ENCODE measurements around the gene MYCN.

MYCN gene

GRCh38 chr2:15896859-15897258, 43.5 kb upstream of the MYCN start:
- Histone ChIP-seq H3K23ac (ENCODE audit: low read length in 2 of 2) (no peak overlapping the region), H4K91ac (ENCODE audit: low read length) (no peak overlapping the region), H2BK5ac (ENCODE audit: low read depth, low read length, poor library complexity, severe bottlenecking) (no peak overlapping the region), H3K36me3 (ENCODE audit: control insufficient read depth in 1 of 2, insufficient read depth in 2 of 2, low read depth in 1 of 2, low read length in 2 of 2) (no peaks in the 10 kb centered on the region), H3K27ac (ENCODE audit: low read length, poor library complexity, severe bottlenecking) (no peak overlapping the region), H3K4me3 (ENCODE audit: insufficient read depth in 1 of 2, low read depth in 1 of 2, low read length in 2 of 2) (no peak overlapping the region), H3K27me3 (ENCODE audit: control insufficient read depth in 1 of 2, insufficient read depth in 1 of 2, low read length in 2 of 2) (no peaks in the 10 kb centered on the region), H4K8ac (ENCODE audit: low read length) (no peak overlapping the region), H3K4ac (ENCODE audit: low read depth in 1 of 2, low read length in 2 of 2) (no peak overlapping the region), H3K14ac (ENCODE audit: low read length in 2 of 2) (no peak overlapping the region), H3K79me1 (replicated peaks; ENCODE audit: low read length, poor library complexity, severe bottlenecking) (no peaks in the 10 kb centered on the region), H3K9ac (ENCODE audit: low read length) (no peak overlapping the region), H3K18ac (ENCODE audit: low read depth in 1 of 2, low read length in 2 of 2) (no peak overlapping the region), H2BK12ac (ENCODE audit: low read length in 2 of 2) (no peak overlapping the region), H3K4me2 (ENCODE audit: low read length, poor library complexity, severe bottlenecking) (no peak overlapping the region), H3K9me3 (ENCODE audit: control insufficient read depth, low read length) (peaks cover 23% of the 10 kb centered on the region), H2AK5ac (ENCODE audit: low read length, severe bottlenecking) (no peak overlapping the region), H2AFZ (ENCODE audit: low read depth, low read length) (no peak overlapping the region), H2BK120ac (ENCODE audit: low read depth, low read length) (no peak overlapping the region), H3K4me1 (ENCODE audit: control insufficient read depth, insufficient read depth, low read depth, low read length) (no peaks in the 10 kb centered on the region), H2BK15ac (ENCODE audit: low read depth, poor library complexity, severe bottlenecking) (no peak overlapping the region)
- DNase-seq: no peak
- 57% methylated on average over 1 of the region's 4 CpGs for whole genome bisulfite sequencing

- Histone ChIP-seq H2AK5ac (ENCODE audit: low read length, severe bottlenecking) (no peak overlapping the region), H3K18ac (ENCODE audit: low read depth in 1 of 2, low read length in 2 of 2) (no peak overlapping the region), H3K79me1 (replicated peaks; ENCODE audit: low read length, poor library complexity, severe bottlenecking) (no peaks in the 10 kb centered on the region), H3K9me3 (ENCODE audit: control insufficient read depth, low read length) (peaks cover 23% of the 10 kb centered on the region), H3K27me3 (ENCODE audit: control insufficient read depth in 1 of 2, insufficient read depth in 1 of 2, low read length in 2 of 2) (no peaks in the 10 kb centered on the region), H3K23ac (ENCODE audit: low read length in 2 of 2) (no peak overlapping the region), H2BK12ac (ENCODE audit: low read length in 2 of 2) (no peak overlapping the region), H4K8ac (ENCODE audit: low read length) (no peak overlapping the region), H3K4me3 (ENCODE audit: insufficient read depth in 1 of 2, low read depth in 1 of 2, low read length in 2 of 2) (no peak overlapping the region), H3K4me2 (ENCODE audit: low read length, poor library complexity, severe bottlenecking) (no peak overlapping the region), H2BK15ac (ENCODE audit: low read depth, poor library complexity, severe bottlenecking) (no peak overlapping the region), H2BK120ac (ENCODE audit: low read depth, low read length) (no peak overlapping the region), H4K91ac (ENCODE audit: low read length) (no peak overlapping the region), H3K9ac (ENCODE audit: low read length) (no peak overlapping the region), H3K14ac (ENCODE audit: low read length in 2 of 2) (no peak overlapping the region), H3K4me1 (ENCODE audit: control insufficient read depth, insufficient read depth, low read depth, low read length) (no peaks in the 10 kb centered on the region), H3K27ac (ENCODE audit: low read length, poor library complexity, severe bottlenecking) (no peak overlapping the region), H3K36me3 (ENCODE audit: control insufficient read depth in 1 of 2, insufficient read depth in 2 of 2, low read depth in 1 of 2, low read length in 2 of 2) (no peaks in the 10 kb centered on the region), H2BK5ac (ENCODE audit: low read depth, low read length, poor library complexity, severe bottlenecking) (no peak overlapping the region), H2AFZ (ENCODE audit: low read depth, low read length) (no peak overlapping the region), H3K4ac (ENCODE audit: low read depth in 1 of 2, low read length in 2 of 2) (no peak overlapping the region)
- no peak for DNase-seq
- 85% methylated on average over 3 of the region's 4 CpGs for WGBS
These were observed 42.8 kb upstream of the MYCN start for GRCh38 chr2:15897431-15898098.

GRCh38 chr2:15899327-15899612, 41.1 kb upstream of the MYCN start:
- Histone ChIP-seq H2AFZ (ENCODE audit: low read depth, low read length) (no peak overlapping the region), H4K8ac (ENCODE audit: low read length) (no peak overlapping the region), H3K14ac (ENCODE audit: low read length in 2 of 2) (no peak overlapping the region), H2BK15ac (ENCODE audit: low read depth, poor library complexity, severe bottlenecking) (no peak overlapping the region), H2BK120ac (ENCODE audit: low read depth, low read length) (no peak overlapping the region), H3K4me3 (ENCODE audit: insufficient read depth in 1 of 2, low read depth in 1 of 2, low read length in 2 of 2) (no peak overlapping the region), H3K79me1 (replicated peaks; ENCODE audit: low read length, poor library complexity, severe bottlenecking) (no peaks in the 10 kb centered on the region), H2BK5ac (ENCODE audit: low read depth, low read length, poor library complexity, severe bottlenecking) (no peak overlapping the region), H2BK12ac (ENCODE audit: low read length in 2 of 2) (no peak overlapping the region), H3K18ac (ENCODE audit: low read depth in 1 of 2, low read length in 2 of 2) (no peak overlapping the region), H3K27me3 (ENCODE audit: control insufficient read depth in 1 of 2, insufficient read depth in 1 of 2, low read length in 2 of 2) (no peaks in the 10 kb centered on the region), H4K91ac (ENCODE audit: low read length) (no peak overlapping the region), H3K9ac (ENCODE audit: low read length) (no peak overlapping the region), H3K9me3 (ENCODE audit: control insufficient read depth, low read length) (peaks cover 23% of the 10 kb centered on the region), H3K27ac (ENCODE audit: low read length, poor library complexity, severe bottlenecking) (no peak overlapping the region), H3K23ac (ENCODE audit: low read length in 2 of 2) (no peak overlapping the region), H3K4me2 (ENCODE audit: low read length, poor library complexity, severe bottlenecking) (no peak overlapping the region), H3K4ac (ENCODE audit: low read depth in 1 of 2, low read length in 2 of 2) (no peak overlapping the region), H2AK5ac (ENCODE audit: low read length, severe bottlenecking) (no peak overlapping the region), H3K36me3 (ENCODE audit: control insufficient read depth in 1 of 2, insufficient read depth in 2 of 2, low read depth in 1 of 2, low read length in 2 of 2) (no peaks in the 10 kb centered on the region), H3K4me1 (ENCODE audit: control insufficient read depth, insufficient read depth, low read depth, low read length) (no peaks in the 10 kb centered on the region)
- no peak for DNase-seq
- WGBS: no CpG with 5 or more reads among the region's 2 CpGs

- no peak for DNase-seq
- peaks cover 23% of the 10 kb centered on the region for H3K9me3 ChIP-seq (ENCODE audit: control insufficient read depth, low read length)
- H3K9ac ChIP-seq (ENCODE audit: low read length): no peak overlapping the region
- H3K4me3 ChIP-seq (ENCODE audit: insufficient read depth in 1 of 2, low read depth in 1 of 2, low read length in 2 of 2): no peak overlapping the region
- H4K8ac ChIP-seq (ENCODE audit: low read length): no peak overlapping the region
- no peaks in the 10 kb centered on the region for H3K36me3 ChIP-seq (ENCODE audit: control insufficient read depth in 1 of 2, insufficient read depth in 2 of 2, low read depth in 1 of 2, low read length in 2 of 2)
- no peaks in the 10 kb centered on the region for H3K79me1 ChIP-seq (replicated peaks; ENCODE audit: low read length, poor library complexity, severe bottlenecking)
- H3K18ac ChIP-seq (ENCODE audit: low read depth in 1 of 2, low read length in 2 of 2): no peak overlapping the region
- H3K4me1 ChIP-seq (ENCODE audit: control insufficient read depth, insufficient read depth, low read depth, low read length): no peaks in the 10 kb centered on the region
- no peak overlapping the region for H2BK120ac ChIP-seq (ENCODE audit: low read depth, low read length)
- H3K14ac ChIP-seq (ENCODE audit: low read length in 2 of 2): no peak overlapping the region
- no peaks in the 10 kb centered on the region for H3K27me3 ChIP-seq (ENCODE audit: control insufficient read depth in 1 of 2, insufficient read depth in 1 of 2, low read length in 2 of 2)
- no peak overlapping the region for H2BK12ac ChIP-seq (ENCODE audit: low read length in 2 of 2)
- no peak overlapping the region for H3K23ac ChIP-seq (ENCODE audit: low read length in 2 of 2)
- no peak overlapping the region for H3K27ac ChIP-seq (ENCODE audit: low read length, poor library complexity, severe bottlenecking)
- H2BK15ac ChIP-seq (ENCODE audit: low read depth, poor library complexity, severe bottlenecking): no peak overlapping the region
- no peak overlapping the region for H2BK5ac ChIP-seq (ENCODE audit: low read depth, low read length, poor library complexity, severe bottlenecking)
- no peak overlapping the region for H4K91ac ChIP-seq (ENCODE audit: low read length)
- WGBS: 72% methylated on average over 3 of the region's 6 CpGs
- no peak overlapping the region for H2AK5ac ChIP-seq (ENCODE audit: low read length, severe bottlenecking)
- no peak overlapping the region for H3K4me2 ChIP-seq (ENCODE audit: low read length, poor library complexity, severe bottlenecking)
- no peak overlapping the region for H3K4ac ChIP-seq (ENCODE audit: low read depth in 1 of 2, low read length in 2 of 2)
- H2AFZ ChIP-seq (ENCODE audit: low read depth, low read length): no peak overlapping the region
These were observed 40.4 kb upstream of the MYCN start for GRCh38 chr2:15899751-15900493.

All from mesenchymal stem cell (in vitro differentiated cells and primary cell).